Measurements from ENCODE around the gene ARPC5L.
A peak's percentile ranks its signal among the peaks of the same experiment; 100 is the strongest.
"Not testable (repeated sequence)": the region's sequence is repeated elsewhere in the genome, so short reads cannot be mapped to it uniquely, and the experiment has no call there.

Gene ARPC5L

DNA sequence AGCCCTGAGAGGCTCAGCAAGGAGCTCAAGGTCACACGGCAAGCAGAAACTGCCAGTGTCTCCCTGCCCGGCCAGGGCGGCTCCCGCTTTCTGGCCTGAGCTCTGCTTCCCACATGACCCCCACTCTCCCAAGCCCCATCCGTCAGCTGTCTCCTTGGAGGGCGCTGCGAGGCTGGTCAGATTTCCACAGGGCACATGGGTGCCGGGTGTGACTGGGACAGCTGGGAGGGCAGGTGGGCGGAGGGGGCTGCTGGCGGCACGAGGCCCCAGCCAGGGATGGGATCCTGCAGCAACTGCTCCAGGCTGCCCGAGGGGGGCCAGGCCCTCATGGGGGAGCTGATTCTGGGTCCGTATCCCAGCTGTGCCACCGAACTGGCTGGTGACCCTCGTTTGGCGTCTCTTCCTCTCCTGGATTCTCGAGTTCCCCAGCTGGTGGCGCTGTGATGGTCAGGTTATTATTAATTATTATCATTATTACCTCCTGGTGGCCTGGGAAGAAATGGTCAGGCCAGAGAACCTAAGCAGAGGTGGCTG, 21.6 kb upstream of the ARPC5L start:
- no peak overlapping the region for H3K27ac ChIP-seq (ENCODE audit: low read depth in 2 of 2, low read length in 2 of 2)
- H3K9ac ChIP-seq (ENCODE audit: low read depth in 1 of 2, low read length in 2 of 2), result no peak overlapping the region
- no peaks in the 10 kb centered on the region for H3K9me3 ChIP-seq (ENCODE audit: control insufficient read depth in 2 of 2, low read length in 2 of 2)
- no peak overlapping the region for H3K4me3 ChIP-seq (ENCODE audit: low read length in 2 of 2)
- H3K4me1 ChIP-seq (ENCODE audit: control insufficient read depth in 2 of 2, insufficient read depth in 2 of 2, low read length in 2 of 2), result peaks cover 1 to 4% of the 10 kb centered on the region in 2 donors
- no peaks in the 10 kb centered on the region for H3K27me3 ChIP-seq (ENCODE audit: control insufficient read depth in 2 of 2, insufficient read depth in 2 of 2, low read length in 2 of 2)
- no peaks in the 10 kb centered on the region for H3K36me3 ChIP-seq (ENCODE audit: control insufficient read depth in 2 of 2, insufficient read depth in 2 of 2, low read length in 2 of 2)

DNA sequence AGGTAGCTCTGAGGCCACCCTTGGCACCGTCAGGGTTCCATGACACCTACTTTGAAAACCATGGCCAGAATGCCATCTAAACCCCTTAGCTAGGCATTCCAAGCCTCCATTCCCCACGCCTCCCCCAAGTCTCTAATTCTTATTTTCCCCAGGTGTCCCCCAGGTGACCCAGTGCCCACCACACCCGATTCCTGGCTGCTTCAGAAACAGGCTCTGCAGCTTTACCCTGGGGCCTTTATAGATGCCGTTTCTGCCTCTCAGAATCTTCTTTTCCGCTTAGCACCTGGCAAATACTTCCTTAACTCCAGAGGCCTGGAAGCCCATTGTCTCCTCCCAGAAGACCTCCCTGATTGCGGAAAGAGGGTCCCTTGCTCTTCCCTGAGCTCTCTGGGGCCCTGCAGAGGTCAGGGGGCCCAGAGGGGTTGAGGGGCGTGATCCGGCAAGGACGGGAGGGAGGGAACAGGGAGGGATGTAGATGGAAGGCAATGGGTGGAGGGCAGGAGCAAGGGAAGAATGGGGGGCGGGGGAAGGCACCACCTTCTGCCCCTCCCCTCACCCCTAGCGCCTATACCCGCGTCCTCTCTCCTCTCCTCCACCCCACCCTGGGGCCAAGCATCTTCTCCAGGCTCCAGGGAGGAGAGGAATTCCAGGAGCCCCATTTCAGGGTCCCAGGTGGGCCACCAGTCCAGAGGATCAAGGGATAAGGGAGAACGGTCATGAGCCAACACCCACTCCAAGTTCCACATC, 20.7 kb upstream of the ARPC5L start:
- Histone ChIP-seq H3K9ac (ENCODE audit: low read depth in 1 of 2, low read length in 2 of 2) (no peak overlapping the region), H3K36me3 (ENCODE audit: control insufficient read depth in 2 of 2, insufficient read depth in 2 of 2, low read length in 2 of 2) (no peaks in the 10 kb centered on the region), H3K9me3 (ENCODE audit: control insufficient read depth in 2 of 2, low read length in 2 of 2) (no peaks in the 10 kb centered on the region), H3K4me3 (ENCODE audit: low read length in 2 of 2) (no peak overlapping the region), H3K27me3 (ENCODE audit: control insufficient read depth in 2 of 2, insufficient read depth in 2 of 2, low read length in 2 of 2) (no peaks in the 10 kb centered on the region), H3K27ac (ENCODE audit: low read depth in 2 of 2, low read length in 2 of 2) (no peak overlapping the region), H3K4me1 (ENCODE audit: control insufficient read depth in 2 of 2, insufficient read depth in 2 of 2, low read length in 2 of 2) (no peaks in the 10 kb centered on the region)

GRCh38 chr9:124843456-124844034, 18.4 kb upstream of the ARPC5L start:
- Histone ChIP-seq H3K9me3 (ENCODE audit: control insufficient read depth in 2 of 2, low read length in 2 of 2) (no peaks in the 10 kb centered on the region), H3K4me1 (ENCODE audit: control insufficient read depth in 2 of 2, insufficient read depth in 2 of 2, low read length in 2 of 2) (no peaks in the 10 kb centered on the region), H3K27ac (ENCODE audit: low read depth in 2 of 2, low read length in 2 of 2) (no peak overlapping the region), H3K36me3 (ENCODE audit: control insufficient read depth in 2 of 2, insufficient read depth in 2 of 2, low read length in 2 of 2) (no peaks in the 10 kb centered on the region), H3K27me3 (ENCODE audit: control insufficient read depth in 2 of 2, insufficient read depth in 2 of 2, low read length in 2 of 2) (no peaks in the 10 kb centered on the region), H3K4me3 (ENCODE audit: low read length in 2 of 2) (no peak overlapping the region), H3K9ac (ENCODE audit: low read depth in 1 of 2, low read length in 2 of 2) (no peak overlapping the region)

DNA sequence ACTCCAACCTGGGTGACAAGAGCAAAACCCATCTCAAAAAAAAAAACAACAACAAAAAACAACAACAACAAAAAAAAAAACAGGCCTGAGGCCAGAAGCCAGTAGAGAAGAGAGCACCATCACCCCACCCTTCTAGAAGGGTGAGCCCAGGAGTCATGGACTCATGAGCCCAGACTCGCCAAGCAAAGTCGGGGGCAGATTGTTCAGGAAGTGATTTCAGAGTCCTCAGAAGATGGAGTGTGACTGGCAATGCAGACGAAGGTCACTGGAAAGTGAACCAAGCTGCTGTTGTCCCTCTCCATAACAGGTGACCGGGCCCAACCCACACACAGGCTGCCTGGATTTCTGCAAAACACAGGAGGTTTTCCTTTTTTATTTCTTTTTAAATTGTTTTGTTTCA, 17.6 kb upstream of the ARPC5L start:
- Histone ChIP-seq H3K9ac (ENCODE audit: low read depth in 1 of 2, low read length in 2 of 2) (no peak overlapping the region), H3K27me3 (ENCODE audit: control insufficient read depth in 2 of 2, insufficient read depth in 2 of 2, low read length in 2 of 2) (no peaks in the 10 kb centered on the region), H3K27ac (ENCODE audit: low read depth in 2 of 2, low read length in 2 of 2) (no peak overlapping the region), H3K9me3 (ENCODE audit: control insufficient read depth in 2 of 2, low read length in 2 of 2) (no peaks in the 10 kb centered on the region), H3K36me3 (ENCODE audit: control insufficient read depth in 2 of 2, insufficient read depth in 2 of 2, low read length in 2 of 2) (no peaks in the 10 kb centered on the region), H3K4me3 (ENCODE audit: low read length in 2 of 2) (no peak overlapping the region), H3K4me1 (ENCODE audit: control insufficient read depth in 2 of 2, insufficient read depth in 2 of 2, low read length in 2 of 2) (no peaks in the 10 kb centered on the region)

DNA sequence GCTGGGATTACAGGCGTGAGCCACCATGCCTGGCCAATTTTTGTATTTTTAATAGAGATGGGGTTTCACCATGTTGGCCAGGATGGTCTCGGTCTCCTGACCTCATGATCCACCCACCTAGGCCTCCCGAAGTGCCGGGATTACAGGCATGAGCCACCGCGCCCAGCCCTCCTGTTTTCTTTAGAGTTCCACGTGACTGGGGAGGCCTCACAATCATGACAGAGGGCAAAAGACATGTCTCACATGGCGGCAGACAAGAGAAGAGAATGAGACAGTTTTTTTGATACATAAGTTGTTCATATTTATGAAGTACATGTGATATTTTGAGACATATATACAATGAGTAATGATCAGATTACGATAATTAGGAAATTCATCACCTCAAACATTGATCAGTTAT, 15.5 kb upstream of the ARPC5L start:
- not testable (repeated sequence) for H3K9me3 ChIP-seq (ENCODE audit: control insufficient read depth in 2 of 2, low read length in 2 of 2); H3K4me3 ChIP-seq (ENCODE audit: low read length in 2 of 2); H3K36me3 ChIP-seq (ENCODE audit: control insufficient read depth in 2 of 2, insufficient read depth in 2 of 2, low read length in 2 of 2); H3K27ac ChIP-seq (ENCODE audit: low read depth in 2 of 2, low read length in 2 of 2); H3K4me1 ChIP-seq (ENCODE audit: control insufficient read depth in 2 of 2, insufficient read depth in 2 of 2, low read length in 2 of 2); H3K27me3 ChIP-seq (ENCODE audit: control insufficient read depth in 2 of 2, insufficient read depth in 2 of 2, low read length in 2 of 2); H3K9ac ChIP-seq (ENCODE audit: low read depth in 1 of 2, low read length in 2 of 2)

- H3K9ac ChIP-seq (ENCODE audit: low read depth in 1 of 2, low read length in 2 of 2), result no peak overlapping the region
- H3K27ac ChIP-seq (ENCODE audit: low read depth in 2 of 2, low read length in 2 of 2), result no peak overlapping the region
- H3K27me3 ChIP-seq (ENCODE audit: control insufficient read depth in 2 of 2, insufficient read depth in 2 of 2, low read length in 2 of 2), result no peaks in the 10 kb centered on the region
- no peaks in the 10 kb centered on the region for H3K9me3 ChIP-seq (ENCODE audit: control insufficient read depth in 2 of 2, low read length in 2 of 2)
- H3K36me3 ChIP-seq (ENCODE audit: control insufficient read depth in 2 of 2, insufficient read depth in 2 of 2, low read length in 2 of 2), result no peaks in the 10 kb centered on the region
- no peaks in the 10 kb centered on the region for H3K4me1 ChIP-seq (ENCODE audit: control insufficient read depth in 2 of 2, insufficient read depth in 2 of 2, low read length in 2 of 2)
- H3K4me3 ChIP-seq (ENCODE audit: low read length in 2 of 2), result no peak overlapping the region
These were observed 15.0 kb upstream of the ARPC5L start for GRCh38 chr9:124846969-124847368.

GRCh38 chr9:124849801-124850200, 12.1 kb upstream of the ARPC5L start:
- Histone ChIP-seq H3K9me3 (ENCODE audit: control insufficient read depth in 2 of 2, low read length in 2 of 2) (no peaks in the 10 kb centered on the region), H3K36me3 (ENCODE audit: control insufficient read depth in 2 of 2, insufficient read depth in 2 of 2, low read length in 2 of 2) (no peaks in the 10 kb centered on the region), H3K27me3 (ENCODE audit: control insufficient read depth in 2 of 2, insufficient read depth in 2 of 2, low read length in 2 of 2) (no peaks in the 10 kb centered on the region), H3K4me1 (ENCODE audit: control insufficient read depth in 2 of 2, insufficient read depth in 2 of 2, low read length in 2 of 2) (peaks cover 6 to 12% of the 10 kb centered on the region in 2 donors), H3K27ac (ENCODE audit: low read depth in 2 of 2, low read length in 2 of 2) (no peak overlapping the region), H3K9ac (ENCODE audit: low read depth in 1 of 2, low read length in 2 of 2) (peak overlapping the region in 1 of 2 donors; percentile 6), H3K4me3 (ENCODE audit: low read length in 2 of 2) (no peak overlapping the region)

DNA sequence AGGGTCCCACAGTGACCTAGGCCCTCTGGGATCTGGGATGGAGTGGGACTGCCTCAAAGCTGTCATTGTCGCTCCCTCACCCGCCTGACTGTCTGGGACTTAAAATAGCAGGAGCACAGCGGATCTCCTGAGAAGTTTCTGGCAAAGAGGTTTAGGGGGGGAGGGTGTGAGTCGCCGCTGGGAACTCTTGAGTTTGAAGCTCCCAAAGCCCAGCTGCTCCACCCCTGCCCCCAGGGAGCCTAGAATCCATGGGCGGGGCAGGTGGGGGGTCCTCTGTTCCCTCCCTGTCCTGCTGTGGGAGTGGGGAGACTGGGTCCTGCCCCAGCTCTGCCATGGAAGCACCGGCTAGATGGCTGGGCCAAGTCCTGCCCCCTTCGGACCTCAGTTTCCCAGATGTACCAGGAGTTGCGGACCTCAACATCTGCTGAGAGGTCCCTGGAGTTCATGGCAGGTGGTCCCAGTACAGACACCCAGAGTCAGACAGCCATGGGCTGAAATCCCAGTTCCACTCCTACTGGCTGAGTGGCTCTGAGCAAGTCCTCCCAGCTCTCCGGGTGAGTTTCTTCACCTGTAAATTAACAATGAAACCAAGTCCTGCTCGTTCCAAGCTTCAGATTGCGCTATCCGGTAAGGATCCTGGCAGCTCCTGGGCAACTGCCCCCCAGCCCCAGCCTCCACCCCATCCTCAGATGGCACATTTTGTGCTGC, 9.7 kb upstream of the ARPC5L start:
- Histone ChIP-seq H3K4me1 (ENCODE audit: control insufficient read depth in 2 of 2, insufficient read depth in 2 of 2, low read length in 2 of 2) (peaks cover 6 to 12% of the 10 kb centered on the region in 2 donors), H3K36me3 (ENCODE audit: control insufficient read depth in 2 of 2, insufficient read depth in 2 of 2, low read length in 2 of 2) (peaks cover under 1 to 8% of the 10 kb centered on the region in 2 donors), H3K27ac (ENCODE audit: low read depth in 2 of 2, low read length in 2 of 2) (no peak overlapping the region), H3K4me3 (ENCODE audit: low read length in 2 of 2) (peak overlapping the region; percentile 60 to 69), H3K27me3 (ENCODE audit: control insufficient read depth in 2 of 2, insufficient read depth in 2 of 2, low read length in 2 of 2) (no peaks in the 10 kb centered on the region), H3K9ac (ENCODE audit: low read depth in 1 of 2, low read length in 2 of 2) (peak overlapping the region; percentile 17 to 41), H3K9me3 (ENCODE audit: control insufficient read depth in 2 of 2, low read length in 2 of 2) (no peaks in the 10 kb centered on the region)

- Histone ChIP-seq H3K4me3 (ENCODE audit: low read length in 2 of 2) (peak within 1 kb of the TSS; percentile 60 to 69), H3K9ac (ENCODE audit: low read depth in 1 of 2, low read length in 2 of 2) (peak within 1 kb of the TSS; percentile 17 to 41), H3K27me3 (ENCODE audit: control insufficient read depth in 2 of 2, insufficient read depth in 2 of 2, low read length in 2 of 2) (no peaks in the 10 kb centered on the region), H3K27ac (ENCODE audit: low read depth in 2 of 2, low read length in 2 of 2) (no peak within 1 kb of the TSS), H3K36me3 (ENCODE audit: control insufficient read depth in 2 of 2, insufficient read depth in 2 of 2, low read length in 2 of 2) (peaks cover 7 to 15% of the 10 kb centered on the region in 2 donors), H3K9me3 (ENCODE audit: control insufficient read depth in 2 of 2, low read length in 2 of 2) (no peaks in the 10 kb centered on the region), H3K4me1 (ENCODE audit: control insufficient read depth in 2 of 2, insufficient read depth in 2 of 2, low read length in 2 of 2) (peaks cover 6 to 12% of the 10 kb centered on the region in 2 donors)
These were observed 8.9 kb upstream of the ARPC5L start, which contains the start of gene WDR38 for GRCh38 chr9:124852829-124853531. TSS of gene WDR38 (plus strand) at chr9:124853460. CDS start at chr9:124853532, 72 bp downstream.
